ENCODE measurements around the gene PTGFRN.

The PTGFRN gene

GRCh38 chr1:116871779-116872146, 38.0 kb upstream of the PTGFRN start:
- Histone ChIP-seq H3K9ac (ENCODE audit: low read depth, low read length, poor library complexity) (no peak overlapping the region), H3K9me3 (replicated peaks in 1 of 2; ENCODE audit: control insufficient read depth in 2 of 2, insufficient read depth in 1 of 2, low read depth in 1 of 2, low read length in 2 of 2) (no peaks in the 10 kb centered on the region), H3K4me1 (ENCODE audit: control insufficient read depth in 2 of 2, insufficient read depth in 1 of 2, low read depth in 1 of 2, low read length in 2 of 2) (peaks cover 0 to 4% of the 10 kb centered on the region in 2 donors), H2BK12ac (ENCODE audit: low read length) (no peak overlapping the region), H2AK5ac (ENCODE audit: low read depth, low read length) (no peak overlapping the region), H3K4ac (ENCODE audit: low read length) (no peak overlapping the region), H3K18ac (ENCODE audit: low read length) (no peak overlapping the region), H3K23ac (ENCODE audit: low read depth, low read length, poor library complexity) (no peak overlapping the region), H3K14ac (ENCODE audit: low read length) (no peak overlapping the region), H2AFZ (ENCODE audit: low read length) (no peak overlapping the region), H4K91ac (ENCODE audit: low read depth, low read length, poor library complexity) (no peak overlapping the region), H3K27ac (replicated peaks; ENCODE audit: low read length) (no peak overlapping the region), H3K79me1 (ENCODE audit: low read depth, low read length) (no peaks in the 10 kb centered on the region), H3K4me3 (ENCODE audit: low read length in 2 of 2) (no peak overlapping the region), H2BK15ac (ENCODE audit: low read length) (no peak overlapping the region), H3K4me2 (ENCODE audit: insufficient read depth, low read length, poor library complexity, severe bottlenecking) (no peak overlapping the region), H4K8ac (ENCODE audit: low read depth, low read length) (no peak overlapping the region), H3K27me3 (ENCODE audit: control insufficient read depth in 3 of 3, insufficient read depth in 3 of 3, low read depth in 1 of 3, low read length in 3 of 3) (peaks cover 0 to 6% (median 0%) of the 10 kb centered on the region in 3 experiments), H2BK120ac (ENCODE audit: low read depth, low read length) (no peak overlapping the region), H2BK5ac (ENCODE audit: low read length) (no peak overlapping the region), H3K36me3 (replicated peaks in 1 of 2; ENCODE audit: control insufficient read depth in 2 of 2, insufficient read depth in 2 of 2, low read length in 2 of 2) (no peaks in the 10 kb centered on the region)
- no CpG with 5 or more reads among the region's 4 CpGs for WGBS, 2 donors (ENCODE audit: extremely low coverage in 2 of 2, insufficient read length in 2 of 2, insufficient replicate concordance in 1 of 2)
- no peak for DNase-seq (ENCODE audit: low spot score)

- Histone ChIP-seq H3K4ac (ENCODE audit: low read length) (no peak overlapping the region), H3K27ac (replicated peaks; ENCODE audit: low read length) (no peak overlapping the region), H2BK5ac (ENCODE audit: low read length) (no peak overlapping the region), H3K23ac (ENCODE audit: low read depth, low read length, poor library complexity) (no peak overlapping the region), H3K9me3 (replicated peaks in 1 of 2; ENCODE audit: control insufficient read depth in 2 of 2, insufficient read depth in 1 of 2, low read depth in 1 of 2, low read length in 2 of 2) (no peaks in the 10 kb centered on the region), H4K91ac (ENCODE audit: low read depth, low read length, poor library complexity) (no peak overlapping the region), H3K79me1 (ENCODE audit: low read depth, low read length) (no peaks in the 10 kb centered on the region), H3K4me2 (ENCODE audit: insufficient read depth, low read length, poor library complexity, severe bottlenecking) (no peak overlapping the region), H3K4me1 (ENCODE audit: control insufficient read depth in 2 of 2, insufficient read depth in 1 of 2, low read depth in 1 of 2, low read length in 2 of 2) (peaks cover 9 to 10% of the 10 kb centered on the region in 2 donors), H2AFZ (ENCODE audit: low read length) (peak overlapping the region; percentile 73), H2BK15ac (ENCODE audit: low read length) (no peak overlapping the region), H3K4me3 (ENCODE audit: low read length in 2 of 2) (no peak overlapping the region), H3K18ac (ENCODE audit: low read length) (no peak overlapping the region), H4K8ac (ENCODE audit: low read depth, low read length) (no peak overlapping the region), H3K36me3 (replicated peaks in 1 of 2; ENCODE audit: control insufficient read depth in 2 of 2, insufficient read depth in 2 of 2, low read length in 2 of 2) (no peaks in the 10 kb centered on the region), H2AK5ac (ENCODE audit: low read depth, low read length) (no peak overlapping the region), H3K27me3 (ENCODE audit: control insufficient read depth in 3 of 3, insufficient read depth in 3 of 3, low read depth in 1 of 3, low read length in 3 of 3) (no peaks in the 10 kb centered on the region), H3K9ac (ENCODE audit: low read depth, low read length, poor library complexity) (no peak overlapping the region), H3K14ac (ENCODE audit: low read length) (no peak overlapping the region), H2BK120ac (ENCODE audit: low read depth, low read length) (no peak overlapping the region), H2BK12ac (ENCODE audit: low read length) (no peak overlapping the region)
- WGBS, 2 donors (ENCODE audit: extremely low coverage in 2 of 2, insufficient read length in 2 of 2, insufficient replicate concordance in 1 of 2): no CpG with 5 or more reads among the region's 6 CpGs
- DNase-seq (ENCODE audit: low spot score): no peak
These were observed 35.9 kb upstream of the PTGFRN start for GRCh38 chr1:116873680-116874271.

- no CpG with 5 or more reads among the region's 6 CpGs for WGBS, 2 donors (ENCODE audit: extremely low coverage in 2 of 2, insufficient read length in 2 of 2, insufficient replicate concordance in 1 of 2)
These were observed 34.9 kb upstream of the PTGFRN start for GRCh38 chr1:116874733-116875249.

GRCh38 chr1:116875391-116875790, 34.3 kb upstream of the PTGFRN start:
- no peak overlapping the region for H3K27ac ChIP-seq (replicated peaks; ENCODE audit: low read length)
- H3K27me3 ChIP-seq (ENCODE audit: control insufficient read depth in 3 of 3, insufficient read depth in 3 of 3, low read depth in 1 of 3, low read length in 3 of 3): no peaks in the 10 kb centered on the region
- H2BK12ac ChIP-seq (ENCODE audit: low read length): peak overlapping the region; percentile 68
- H3K4me1 ChIP-seq (ENCODE audit: control insufficient read depth in 2 of 2, insufficient read depth in 1 of 2, low read depth in 1 of 2, low read length in 2 of 2): peaks cover 17 to 20% of the 10 kb centered on the region in 2 donors
- H4K8ac ChIP-seq (ENCODE audit: low read depth, low read length): no peak overlapping the region
- peak overlapping the region; percentile 79 for H2BK15ac ChIP-seq (ENCODE audit: low read length)
- H3K14ac ChIP-seq (ENCODE audit: low read length): no peak overlapping the region
- no peak overlapping the region for H2AFZ ChIP-seq (ENCODE audit: low read length)
- no peak for DNase-seq (ENCODE audit: low spot score)
- H3K9me3 ChIP-seq (replicated peaks in 1 of 2; ENCODE audit: control insufficient read depth in 2 of 2, insufficient read depth in 1 of 2, low read depth in 1 of 2, low read length in 2 of 2): no peaks in the 10 kb centered on the region
- no peak overlapping the region for H2BK120ac ChIP-seq (ENCODE audit: low read depth, low read length)
- no peak overlapping the region for H3K9ac ChIP-seq (ENCODE audit: low read depth, low read length, poor library complexity)
- no peak overlapping the region for H4K91ac ChIP-seq (ENCODE audit: low read depth, low read length, poor library complexity)
- WGBS, 2 donors (ENCODE audit: extremely low coverage in 2 of 2, insufficient read length in 2 of 2, insufficient replicate concordance in 1 of 2): no CpG with 5 or more reads among the region's 14 CpGs
- H2BK5ac ChIP-seq (ENCODE audit: low read length): no peak overlapping the region
- H3K79me1 ChIP-seq (ENCODE audit: low read depth, low read length): no peaks in the 10 kb centered on the region
- no peaks in the 10 kb centered on the region for H3K36me3 ChIP-seq (replicated peaks in 1 of 2; ENCODE audit: control insufficient read depth in 2 of 2, insufficient read depth in 2 of 2, low read length in 2 of 2)
- peak overlapping the region; percentile 87 for H3K18ac ChIP-seq (ENCODE audit: low read length)
- H2AK5ac ChIP-seq (ENCODE audit: low read depth, low read length): peak overlapping the region; percentile 71
- no peak overlapping the region for H3K23ac ChIP-seq (ENCODE audit: low read depth, low read length, poor library complexity)
- H3K4ac ChIP-seq (ENCODE audit: low read length): no peak overlapping the region
- H3K4me2 ChIP-seq (ENCODE audit: insufficient read depth, low read length, poor library complexity, severe bottlenecking): no peak overlapping the region
- H3K4me3 ChIP-seq (ENCODE audit: low read length in 2 of 2): no peak overlapping the region

More at GRCh38 chr1:116874733-116875249, 34.9 kb upstream of the PTGFRN start:
- H3K9me3 ChIP-seq (replicated peaks in 1 of 2; ENCODE audit: control insufficient read depth in 2 of 2, insufficient read depth in 1 of 2, low read depth in 1 of 2, low read length in 2 of 2): no peaks in the 10 kb centered on the region
- no peak overlapping the region for H4K91ac ChIP-seq (ENCODE audit: low read depth, low read length, poor library complexity)
- no peak overlapping the region for H3K4ac ChIP-seq (ENCODE audit: low read length)
- peaks cover 17 to 20% of the 10 kb centered on the region in 2 donors for H3K4me1 ChIP-seq (ENCODE audit: control insufficient read depth in 2 of 2, insufficient read depth in 1 of 2, low read depth in 1 of 2, low read length in 2 of 2)
- H3K4me3 ChIP-seq (ENCODE audit: low read length in 2 of 2): no peak overlapping the region
- no peak overlapping the region for H3K18ac ChIP-seq (ENCODE audit: low read length)
- no peaks in the 10 kb centered on the region for H3K36me3 ChIP-seq (replicated peaks in 1 of 2; ENCODE audit: control insufficient read depth in 2 of 2, insufficient read depth in 2 of 2, low read length in 2 of 2)
- H2BK5ac ChIP-seq (ENCODE audit: low read length): no peak overlapping the region
- H2BK15ac ChIP-seq (ENCODE audit: low read length): no peak overlapping the region
- no peak overlapping the region for H2AFZ ChIP-seq (ENCODE audit: low read length)
- no peak overlapping the region for H3K14ac ChIP-seq (ENCODE audit: low read length)
- H3K9ac ChIP-seq (ENCODE audit: low read depth, low read length, poor library complexity): no peak overlapping the region
- H3K23ac ChIP-seq (ENCODE audit: low read depth, low read length, poor library complexity): no peak overlapping the region
- no peak overlapping the region for H4K8ac ChIP-seq (ENCODE audit: low read depth, low read length)
- no peak overlapping the region for H3K27ac ChIP-seq (replicated peaks; ENCODE audit: low read length)
- H2AK5ac ChIP-seq (ENCODE audit: low read depth, low read length): no peak overlapping the region
- no peak overlapping the region for H3K4me2 ChIP-seq (ENCODE audit: insufficient read depth, low read length, poor library complexity, severe bottlenecking)
- no peak overlapping the region for H2BK120ac ChIP-seq (ENCODE audit: low read depth, low read length)
- no peaks in the 10 kb centered on the region for H3K79me1 ChIP-seq (ENCODE audit: low read depth, low read length)
- H3K27me3 ChIP-seq (ENCODE audit: control insufficient read depth in 3 of 3, insufficient read depth in 3 of 3, low read depth in 1 of 3, low read length in 3 of 3): no peaks in the 10 kb centered on the region
- no peak overlapping the region for H2BK12ac ChIP-seq (ENCODE audit: low read length)
- DNase-seq (ENCODE audit: low spot score): no peak

Measured in neuronal stem cell (in vitro differentiated cells).